ENCODE data around the gene CCL17.
"Not testable (repeated sequence)": the region's sequence is repeated elsewhere in the genome, so short reads cannot be mapped to it uniquely, and the experiment has no call there.

Gene CCL17

GRCh38 chr16:57440551-57440950 is 36.0 kb downstream of the CCL17 start:
- H3K4me1 ChIP-seq (ENCODE audit: control insufficient read depth, insufficient read depth, low read length); H3K9me3 ChIP-seq (ENCODE audit: control insufficient read depth, insufficient read depth, low read depth, low read length); POLR2A ChIA-PET; H3K27ac ChIP-seq (ENCODE audit: extremely low read depth, low read depth, low read length); H3K4me3 ChIP-seq (ENCODE audit: low read depth, low read length): not testable (repeated sequence)
- CTCF ChIA-PET, result interaction anchor here (1.3 kb wide), 1 partner anchor 22 kb away, joined by 6 read pairs; no protein-coding TSS in a partner anchor
- H3K36me3 ChIP-seq (ENCODE audit: control insufficient read depth in 2 of 2, insufficient read depth in 1 of 2, low read length in 2 of 2), result peaks cover 18 to 60% of the 10 kb centered on the region in 2 experiments

DNA sequence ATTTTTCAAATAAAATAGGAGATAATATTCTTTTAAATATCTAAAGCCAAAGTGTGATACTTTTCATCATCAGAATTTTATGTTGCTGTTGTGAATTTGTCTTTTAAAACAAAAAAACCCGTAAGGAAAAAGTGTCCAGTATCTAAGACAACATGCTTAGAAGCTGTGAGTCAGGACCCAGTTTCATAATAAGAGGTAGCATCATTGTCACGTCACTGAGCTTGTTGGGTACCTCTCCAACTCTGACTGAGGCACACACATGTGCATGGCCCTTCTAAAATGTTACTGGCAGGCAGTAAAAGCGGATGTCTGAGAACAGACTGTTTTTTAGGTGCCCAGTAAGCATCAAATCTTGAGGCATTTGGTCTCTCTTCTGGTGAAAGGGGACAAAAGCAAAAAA is 40.1 kb downstream of the CCL17 start:
- H3K27ac ChIP-seq (ENCODE audit: extremely low read depth, low read depth, low read length), result no peak overlapping the region
- no peaks in the 10 kb centered on the region for H3K4me1 ChIP-seq (ENCODE audit: control insufficient read depth, insufficient read depth, low read length)
- no peaks in the 10 kb centered on the region for H3K9me3 ChIP-seq (ENCODE audit: control insufficient read depth, insufficient read depth, low read depth, low read length)
- no peak overlapping the region for H3K4me3 ChIP-seq (ENCODE audit: low read depth, low read length)
- peaks cover 0 to 23% of the 10 kb centered on the region in 2 experiments; a peak in 2 of 3 replicates for H3K36me3 ChIP-seq (ENCODE audit: control insufficient read depth in 2 of 2, insufficient read depth in 1 of 2, low read length in 2 of 2)
- CTCF ChIA-PET, result interaction anchor here (0.6 to 2.5 kb wide), 5 partner anchors 17 to 143 kb away, joined by 3 to 17 read pairs (median 5); partner anchors contain the start of gene POLR2C
- TF ChIP-seq MYNN (tag by site-specific recombination; IDR thresholded peaks at IDR 0.05; ENCODE audit: borderline replicate concordance) (peak; percentile 63; the same call in 1 of the 2 replicates), GLIS2 (tag by site-specific recombination; IDR thresholded peaks at IDR 0.05) (no peak), ZNF670 (tag by site-specific recombination; IDR thresholded peaks at IDR 0.05; ENCODE audit: low read depth) (no peak), KLF10 (tag by site-specific recombination; IDR thresholded peaks at IDR 0.05) (no peak), ZNF292 (tag by site-specific recombination; IDR thresholded peaks at IDR 0.05; ENCODE audit: borderline replicate concordance, low read depth) (no peak), TSHZ1 (tag by site-specific recombination; IDR thresholded peaks at IDR 0.05; ENCODE audit: borderline replicate concordance) (no peak)
- POLR2A ChIA-PET, result interaction anchor here (2.2 kb wide), 1 partner anchor 18 kb away, joined by 13 read pairs; the partner anchor contains the start of gene POLR2C

DNA sequence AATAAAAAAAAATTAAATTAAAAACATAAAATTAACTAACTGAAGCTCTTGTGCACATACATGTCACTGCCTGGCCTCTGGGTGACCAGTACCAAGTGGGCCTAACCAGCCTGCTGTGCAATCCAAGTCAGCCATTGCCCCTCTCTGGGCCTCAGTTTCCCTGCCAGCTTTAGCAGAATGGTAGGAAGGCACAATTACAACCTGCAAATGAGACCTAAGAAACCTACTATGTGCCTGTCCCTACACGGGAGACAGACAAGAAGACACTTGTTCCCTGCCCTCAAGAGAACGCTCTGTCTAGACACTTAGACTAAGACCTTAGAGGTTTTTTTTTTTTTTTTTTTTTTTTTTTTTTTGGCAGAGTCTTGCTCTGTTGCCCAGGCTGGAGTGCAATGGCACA is 40.9 kb downstream of the CCL17 start:
- Histone ChIP-seq H3K36me3 (ENCODE audit: control insufficient read depth in 2 of 2, insufficient read depth in 1 of 2, low read length in 2 of 2) (peaks cover 6 to 17% of the 10 kb centered on the region in 2 experiments; a peak in 2 of 3 replicates), H3K4me3 (ENCODE audit: low read depth, low read length) (no peak overlapping the region), H3K4me1 (ENCODE audit: control insufficient read depth, insufficient read depth, low read length) (no peaks in the 10 kb centered on the region), H3K27ac (ENCODE audit: extremely low read depth, low read depth, low read length) (no peak overlapping the region), H3K9me3 (ENCODE audit: control insufficient read depth, insufficient read depth, low read depth, low read length) (no peaks in the 10 kb centered on the region)
- TF ChIP-seq ZNF561 (tag by site-specific recombination; IDR thresholded peaks at IDR 0.05; ENCODE audit: borderline replicate concordance) (no peak), SP3 (tag by site-specific recombination; IDR thresholded peaks at IDR 0.05) (no peak), ZNF138 (tag by site-specific recombination; IDR thresholded peaks at IDR 0.05; ENCODE audit: borderline replicate concordance) (no peak)
- ChIA-PET POLR2A (interaction anchor here (0.7 to 2.2 kb wide), 2 partner anchors 17 to 712 kb away, joined by 6 to 13 read pairs; partner anchors contain the start of gene POLR2C), CTCF (interaction anchor here (2.2 to 2.5 kb wide), 2 partner anchors 16 to 28 kb away, joined by 9 to 17 read pairs; partner anchors contain the start of gene POLR2C)

DNA sequence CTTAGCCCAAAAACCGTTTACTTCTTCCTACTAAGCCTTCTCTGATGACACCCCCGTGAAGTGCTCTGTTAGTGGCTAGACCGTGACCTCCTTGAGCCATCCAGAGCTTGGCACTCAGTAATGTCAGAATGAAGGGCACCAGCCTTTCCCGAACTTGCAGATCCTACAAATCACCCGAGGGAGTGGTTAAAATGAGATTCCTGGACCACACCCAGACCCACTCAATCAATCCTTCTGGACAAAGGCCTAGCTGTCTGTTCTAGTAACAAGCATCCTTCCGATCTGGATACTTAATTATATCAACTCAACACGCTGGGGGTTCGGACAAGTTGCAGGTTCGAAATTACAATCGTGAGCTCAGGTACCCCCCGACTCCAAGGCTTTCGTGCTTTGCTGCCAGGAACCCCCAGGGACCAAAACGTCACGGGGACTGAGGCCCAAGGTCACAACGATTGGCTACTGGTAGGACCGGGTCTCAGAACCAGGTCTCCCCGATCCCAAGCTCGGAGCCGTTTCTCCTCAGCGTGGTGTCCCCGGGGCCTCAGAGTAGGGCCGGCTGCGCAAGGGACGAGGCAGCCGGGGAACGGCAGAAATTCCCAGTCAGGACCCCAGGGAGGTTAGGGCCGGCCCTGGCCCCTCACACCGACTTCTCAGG is 42.1 kb downstream of the CCL17 start:
- ChIA-PET CTCF (interaction anchor here (0.6 to 2.2 kb wide), 7 partner anchors 15 to 571 kb away, joined by 3 to 9 read pairs (median 4); partner anchors contain the start of gene POLR2C), POLR2A (interaction anchor here (0.9 to 2.4 kb wide), 23 partner anchors 8 to 261 kb away, joined by 3 to 40 read pairs (median 4); partner anchors contain the start of genes ADGRG1, POLR2C, PSME3IP1 and RSPRY1)
- peak; percentile 80; the same call in 1 of the 2 replicates for TF ChIP-seq ZBTB48 (tag by site-specific recombination; IDR thresholded peaks at IDR 0.05)
- no peak for TF ChIP-seq ZNF146 (tag by site-specific recombination; IDR thresholded peaks at IDR 0.05)
- peak; percentile 51 for TF ChIP-seq PRDM10 (tag by site-specific recombination; IDR thresholded peaks at IDR 0.05)
- TF ChIP-seq ZBTB17 (tag by site-specific recombination; IDR thresholded peaks at IDR 0.05), result peak; percentile 93
- H3K4me3 ChIP-seq (ENCODE audit: low read depth, low read length), result peak overlapping the region; percentile 95
- peaks cover 11 to 15% of the 10 kb centered on the region in 2 experiments for H3K36me3 ChIP-seq (ENCODE audit: control insufficient read depth in 2 of 2, insufficient read depth in 1 of 2, low read length in 2 of 2)
- H3K9me3 ChIP-seq (ENCODE audit: control insufficient read depth, insufficient read depth, low read depth, low read length), result no peaks in the 10 kb centered on the region
- no peaks in the 10 kb centered on the region for H3K4me1 ChIP-seq (ENCODE audit: control insufficient read depth, insufficient read depth, low read length)
- H3K27ac ChIP-seq (ENCODE audit: extremely low read depth, low read depth, low read length), result peak overlapping the region; percentile 77; the same call in 1 of the 2 replicates
